ENCODE measurements around the gene KCNJ10.

GRCh38 chr1:160020196-160020595, 49.8 kb downstream of the KCNJ10 start:
- TF ChIP-seq CTCF (IDR thresholded peaks at IDR 0.05; ENCODE audit: low read length), result no peak
- no peak for TF ChIP-seq EZH2phosphoT487 (IDR thresholded peaks at IDR 0.05; ENCODE audit: low read length)
- no peak for TF ChIP-seq EZH2 (optimal IDR thresholded peaks at IDR 0.05; ENCODE audit: low read depth, low read length)

All from MM.1S (cell line).